ENCODE data around the gene PLEK2. TPM values are rescaled to one million over a fixed set of nuclear protein-coding genes. Genes with fewer than 3 reads are reported as not detected.
"Not testable (repeated sequence)": the region's sequence is repeated elsewhere in the genome, so short reads cannot be mapped to it uniquely, and the experiment has no call there.

The PLEK2 gene
- total RNA-seq, 1 donor from 2014 or later, result 0.53 TPM

GRCh38 chr14:67409461-67409860 lies 2.5 kb downstream of the PLEK2 start:
- H3K4me3 ChIP-seq, result no peak overlapping the region
- no peaks in the 10 kb centered on the region for H3K36me3 ChIP-seq
- intact Hi-C loops (cut with DNase I), result no loop called here
- no peak overlapping the region for H3K27ac ChIP-seq
- H3K9me3 ChIP-seq, result no peaks in the 10 kb centered on the region
- DNase-seq (ENCODE audit: low spot score in 2 of 2), result no peak
- H3K4me1 ChIP-seq, result no peaks in the 10 kb centered on the region
- no peak for TF ChIP-seq CTCF (IDR thresholded peaks at IDR 0.05)
- H3K27me3 ChIP-seq, result peaks cover 3% of the 10 kb centered on the region

DNA sequence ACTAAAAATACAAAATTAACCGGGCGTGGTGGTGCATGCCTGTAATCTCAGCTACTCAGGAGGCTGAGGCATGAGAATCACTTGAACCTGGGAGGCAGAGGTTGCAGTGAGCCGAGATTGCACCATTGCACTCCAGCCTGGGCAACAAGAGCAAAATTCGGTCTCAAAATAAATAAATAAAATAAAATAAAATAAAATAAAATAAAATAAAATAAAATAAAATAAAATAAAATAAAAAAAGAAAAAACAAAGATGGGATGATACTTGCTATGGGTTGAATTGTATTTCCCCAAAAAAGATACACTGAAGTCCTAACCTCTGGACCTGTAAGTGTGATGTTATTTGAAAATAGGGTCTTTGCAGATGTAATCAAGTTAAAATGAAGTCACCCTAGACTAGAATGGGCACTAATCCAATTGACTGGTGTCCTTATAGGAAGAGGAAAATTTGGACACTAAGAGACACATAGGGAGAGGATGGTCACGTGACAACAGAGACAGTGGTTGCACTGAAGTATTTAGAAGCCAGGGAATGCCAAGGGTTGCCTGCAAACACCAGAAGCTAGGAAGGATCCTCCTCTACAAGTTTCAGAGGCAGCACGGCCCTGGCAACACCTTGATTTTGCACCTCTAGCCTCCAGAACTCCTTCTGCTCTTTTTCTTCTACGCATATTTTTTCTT lies 3.7 kb downstream of the PLEK2 start:
- H3K27me3 ChIP-seq; DNase-seq (ENCODE audit: low spot score in 2 of 2); intact Hi-C loops (cut with DNase I); H3K4me3 ChIP-seq; H3K27ac ChIP-seq; H3K9me3 ChIP-seq; H3K36me3 ChIP-seq; H3K4me1 ChIP-seq: not testable (repeated sequence)

- Histone ChIP-seq H3K4me3 (no peak overlapping the region), H3K9me3 (no peaks in the 10 kb centered on the region), H3K27me3 (no peaks in the 10 kb centered on the region), H3K27ac (no peak overlapping the region), H3K36me3 (no peaks in the 10 kb centered on the region), H3K4me1 (no peaks in the 10 kb centered on the region)
- DNase-seq (ENCODE audit: low spot score in 2 of 2), result no peak
- intact Hi-C loops (cut with DNase I), result no loop called here
- no peak for TF ChIP-seq CTCF (IDR thresholded peaks at IDR 0.05)
Measured at GRCh38 chr14:67405771-67406170, 6.2 kb downstream of the PLEK2 start.

DNA sequence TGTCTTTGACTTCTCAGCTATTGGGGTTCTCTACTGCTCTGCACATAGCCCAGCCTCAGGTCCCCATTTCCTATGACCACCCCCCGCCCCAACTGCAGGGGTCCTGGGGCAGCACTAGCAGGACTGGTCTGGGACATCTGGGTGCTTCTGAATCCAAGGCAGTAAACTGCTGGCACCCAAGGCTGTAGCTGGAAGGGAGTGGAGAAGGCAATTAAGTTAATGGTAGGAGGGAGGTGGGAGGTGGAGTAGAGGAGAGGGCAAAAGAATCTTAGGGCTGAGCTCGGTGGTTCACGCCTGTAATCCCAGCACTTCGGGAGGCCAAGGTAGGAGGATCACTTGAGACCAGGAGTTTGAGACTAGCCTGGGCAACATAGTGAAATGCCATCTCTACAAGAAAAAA lies 11.5 kb downstream of the PLEK2 start:
- Histone ChIP-seq H3K4me1 (no peaks in the 10 kb centered on the region), H3K36me3 (no peaks in the 10 kb centered on the region), H3K27ac (no peak overlapping the region), H3K4me3 (no peak overlapping the region), H3K27me3 (no peaks in the 10 kb centered on the region), H3K9me3 (no peaks in the 10 kb centered on the region)
- TF ChIP-seq CTCF (IDR thresholded peaks at IDR 0.05), result no peak
- peak in 1 of 2 donors; percentile 38 for DNase-seq (ENCODE audit: low spot score in 2 of 2)
- intact Hi-C loops (cut with DNase I), result no loop called here

GRCh38 chr14:67397536-67397935 lies 14.4 kb downstream of the PLEK2 start:
- intact Hi-C loops (cut with DNase I), result no loop called here
- no peak for TF ChIP-seq CTCF (IDR thresholded peaks at IDR 0.05)
- no peaks in the 10 kb centered on the region for H3K9me3 ChIP-seq
- H3K4me3 ChIP-seq, result no peak overlapping the region
- H3K4me1 ChIP-seq, result no peaks in the 10 kb centered on the region
- DNase-seq (ENCODE audit: low spot score in 2 of 2), result no peak
- no peaks in the 10 kb centered on the region for H3K27me3 ChIP-seq
- no peak overlapping the region for H3K27ac ChIP-seq
- no peaks in the 10 kb centered on the region for H3K36me3 ChIP-seq

- Histone ChIP-seq H3K4me1 (no peaks in the 10 kb centered on the region), H3K36me3 (no peaks in the 10 kb centered on the region), H3K4me3 (no peak overlapping the region), H3K27ac (no peak overlapping the region), H3K27me3 (no peaks in the 10 kb centered on the region), H3K9me3 (no peaks in the 10 kb centered on the region)
- DNase-seq (ENCODE audit: low spot score in 2 of 2), result no peak
- no peak for TF ChIP-seq CTCF (IDR thresholded peaks at IDR 0.05)
- intact Hi-C loops (cut with DNase I), result no loop called here
Measured at GRCh38 chr14:67396381-67396970, 15.5 kb downstream of the PLEK2 start.
